Stomach smooth muscle (tissue), 2 donors: ENCODE results near the gene FAM50A.

Source experiments
- H3K27ac ChIP-seq: one replicate; pipeline ENCODE4 v1.7.0; 2013; ENCODE audit warnings: mild to moderate bottlenecking, low read length, inconsistent platforms
- H3K27me3 ChIP-seq, 2 donors: one replicate each; pipeline ENCODE4 v1.7.0; 2013; ENCODE audit warnings: low read length in 2 of 2; ENCODE audit not compliant: insufficient read depth in 2 of 2, control insufficient read depth in 1 of 2
- H3K36me3 ChIP-seq, 2 donors: one replicate each; pipeline ENCODE4 v1.7.0; 2013; ENCODE audit warnings: low read length in 2 of 2; ENCODE audit not compliant: control insufficient read depth in 2 of 2, insufficient read depth in 2 of 2
- H3K4me1 ChIP-seq: one replicate; pipeline ENCODE4 v1.7.0; 2013; ENCODE audit warnings: low read length; ENCODE audit not compliant: control insufficient read depth, insufficient read depth
- H3K4me3 ChIP-seq, 2 donors: one replicate each; pipeline ENCODE4 v1.7.0; 2013; ENCODE audit warnings: low read length in 2 of 2
- H3K9ac ChIP-seq, 2 donors: one replicate each; pipeline ENCODE4 v1.7.0; 2013; ENCODE audit warnings: low read length in 2 of 2, mild to moderate bottlenecking in 1 of 2
- H3K9me3 ChIP-seq, 2 donors: one replicate each; pipeline ENCODE4 v1.7.0; 2013; ENCODE audit warnings: low read length in 2 of 2; ENCODE audit not compliant: control insufficient read depth in 2 of 2
- donor health status: healthy.
- donor health status: Pancreatic carcinoma.

Gene FAM50A

DNA sequence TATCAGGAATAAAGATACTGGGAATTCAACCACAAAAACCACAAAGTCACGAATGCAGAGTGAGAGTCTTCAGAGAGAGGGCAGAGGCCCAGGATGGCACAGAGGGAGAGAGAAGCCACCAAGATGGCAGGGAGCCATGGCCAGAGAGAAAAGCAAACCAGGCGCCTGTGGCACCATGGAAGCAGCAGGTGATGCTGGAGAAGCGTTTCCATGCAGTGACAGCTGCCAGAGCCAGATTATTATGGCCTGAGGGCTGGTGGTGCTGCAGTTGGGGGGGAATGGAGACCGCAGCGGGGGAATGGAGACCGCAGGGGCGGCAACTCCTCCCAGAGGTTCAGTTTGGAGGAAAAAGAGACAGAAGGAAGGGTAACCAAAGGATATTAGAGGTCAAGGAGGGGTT, 26.8 kb upstream of the FAM50A start:
- peaks cover 12% of the 10 kb centered on the region for H3K4me1 ChIP-seq
- no peak overlapping the region for H3K9ac ChIP-seq
- H3K27ac ChIP-seq: no peak overlapping the region
- H3K27me3 ChIP-seq: peaks cover 0 to 7% of the 10 kb centered on the region in 2 donors
- no peaks in the 10 kb centered on the region for H3K9me3 ChIP-seq
- H3K4me3 ChIP-seq: no peak overlapping the region
- H3K36me3 ChIP-seq: peaks cover 0 to 3% of the 10 kb centered on the region in 2 donors

DNA sequence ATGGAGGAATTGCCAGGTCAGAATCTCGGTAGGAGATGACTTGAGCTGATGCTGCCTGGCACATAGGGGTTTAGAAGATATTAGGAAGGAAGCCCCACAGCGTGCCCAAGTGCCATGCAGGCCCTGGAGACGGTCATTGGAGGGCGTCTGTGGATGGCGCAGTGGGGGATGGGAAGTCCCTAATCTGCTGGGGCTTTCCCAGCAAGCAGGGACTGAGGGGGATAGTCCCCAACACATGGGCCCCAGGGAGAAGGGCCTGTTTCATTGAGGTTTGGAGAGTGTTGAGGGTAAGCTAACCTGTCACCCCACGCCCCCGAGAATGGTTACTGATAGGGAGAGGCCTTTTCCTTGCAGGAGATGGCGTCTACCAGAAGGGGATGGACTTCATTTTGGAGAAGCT, 24.8 kb upstream of the FAM50A start:
- Histone ChIP-seq H3K9ac (no peak overlapping the region), H3K36me3 (no peaks in the 10 kb centered on the region), H3K9me3 (no peaks in the 10 kb centered on the region), H3K4me3 (no peak overlapping the region), H3K4me1 (peaks cover 5% of the 10 kb centered on the region), H3K27me3 (peaks cover 0 to 4% of the 10 kb centered on the region in 2 donors), H3K27ac (no peak overlapping the region)

DNA sequence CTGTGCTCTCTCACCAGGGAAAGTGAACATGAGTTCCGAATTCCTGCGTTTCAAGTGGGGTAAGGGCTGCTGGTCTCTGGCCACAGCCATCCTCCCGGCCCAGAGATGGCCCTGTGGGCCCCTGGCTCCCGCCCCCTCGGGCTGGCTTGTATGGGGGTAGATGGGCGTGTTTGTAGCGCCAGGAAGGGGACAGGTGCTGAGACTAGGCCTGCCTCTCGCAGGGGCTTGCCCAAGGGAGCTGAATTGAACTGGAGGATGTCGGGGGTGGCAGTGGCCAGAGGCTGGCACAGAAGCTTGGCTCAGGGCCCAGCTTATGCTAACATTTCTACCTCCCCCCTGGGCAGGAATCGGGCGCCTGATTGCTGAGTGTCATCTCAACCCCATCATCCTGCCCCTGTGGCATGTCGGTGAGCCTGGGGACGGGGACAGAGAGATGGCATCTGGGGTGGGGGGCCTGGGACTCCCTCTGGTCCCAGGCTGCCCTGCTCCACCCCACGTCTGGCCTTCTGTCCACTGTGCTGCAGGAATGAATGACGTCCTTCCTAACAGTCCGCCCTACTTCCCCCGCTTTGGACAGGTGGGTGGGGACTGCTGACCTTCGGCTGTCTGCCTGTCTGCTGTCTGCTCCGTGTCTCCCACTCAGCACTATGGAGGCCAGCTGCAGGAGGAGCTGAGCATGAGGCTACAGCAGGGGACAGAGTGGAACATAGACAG, 24.1 kb upstream of the FAM50A start:
- no peaks in the 10 kb centered on the region for H3K9me3 ChIP-seq
- peaks cover 5% of the 10 kb centered on the region for H3K4me1 ChIP-seq
- no peak overlapping the region for H3K4me3 ChIP-seq
- no peak overlapping the region for H3K27ac ChIP-seq
- H3K9ac ChIP-seq: no peak overlapping the region
- H3K27me3 ChIP-seq: peaks cover 0 to 4% of the 10 kb centered on the region in 2 donors
- no peaks in the 10 kb centered on the region for H3K36me3 ChIP-seq

DNA sequence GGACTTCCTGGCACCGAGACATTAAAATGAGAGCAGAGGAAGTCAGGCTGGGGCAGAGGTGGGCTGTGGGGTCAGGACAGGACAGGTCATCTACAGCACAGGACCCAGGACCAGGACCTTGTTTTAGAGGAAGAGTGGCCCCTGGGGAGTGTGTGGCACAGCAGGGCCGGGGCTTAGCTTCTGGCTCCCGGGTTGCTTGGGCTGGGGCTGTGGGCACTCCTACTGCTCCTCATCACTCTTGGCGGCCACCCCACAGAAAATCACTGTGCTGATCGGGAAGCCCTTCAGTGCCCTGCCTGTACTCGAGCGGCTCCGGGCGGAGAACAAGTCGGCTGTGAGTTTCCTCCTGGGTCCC, 23.6 kb upstream of the FAM50A start:
- Histone ChIP-seq H3K9me3 (no peaks in the 10 kb centered on the region), H3K27me3 (peaks cover 0 to 4% of the 10 kb centered on the region in 2 donors), H3K4me3 (no peak overlapping the region), H3K4me1 (peaks cover 5% of the 10 kb centered on the region), H3K27ac (no peak overlapping the region), H3K9ac (no peak overlapping the region), H3K36me3 (no peaks in the 10 kb centered on the region)

DNA sequence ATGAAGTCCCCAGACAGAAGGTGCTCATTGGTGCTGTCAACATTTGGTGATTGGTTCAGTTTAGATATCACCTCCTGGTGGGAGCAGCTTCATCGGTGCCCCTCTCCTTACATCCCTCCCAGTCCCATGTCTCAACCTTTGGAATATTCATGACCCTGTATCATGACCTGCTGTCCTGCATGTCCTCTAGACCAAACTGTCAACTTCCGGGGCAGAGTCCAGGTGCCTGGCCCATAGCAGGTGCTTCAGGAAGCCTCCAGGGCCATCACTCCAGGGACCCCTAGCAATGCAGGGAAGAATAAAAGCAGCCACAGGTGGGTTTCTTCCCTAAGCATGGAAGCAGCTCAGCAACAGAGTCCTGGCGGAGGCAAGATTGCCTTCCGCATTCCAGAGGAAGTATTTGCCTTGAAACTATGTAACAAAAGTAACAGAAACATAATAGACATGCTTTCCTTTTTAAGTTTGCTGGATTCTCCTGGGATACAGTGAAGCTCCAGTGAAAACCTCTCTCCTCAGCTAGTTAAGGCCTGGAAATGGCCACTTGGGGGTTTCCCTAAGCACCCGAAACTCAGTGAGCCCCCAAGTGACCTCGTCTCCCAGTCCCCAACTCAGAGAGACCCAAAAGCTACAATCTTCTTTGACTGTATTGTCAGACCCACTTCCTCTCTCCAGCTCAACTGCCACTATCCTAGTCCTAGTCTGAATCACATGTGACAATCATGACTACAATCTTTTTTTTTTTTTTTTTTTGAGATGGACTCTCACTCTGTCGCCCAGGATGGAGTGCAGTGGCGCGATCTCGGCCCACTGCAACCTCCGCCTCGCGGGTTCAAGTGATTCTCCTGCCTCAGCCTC, 16.8 kb upstream of the FAM50A start:
- H3K27ac ChIP-seq: no peak overlapping the region
- peaks cover 0 to 2% of the 10 kb centered on the region in 2 donors for H3K36me3 ChIP-seq

DNA sequence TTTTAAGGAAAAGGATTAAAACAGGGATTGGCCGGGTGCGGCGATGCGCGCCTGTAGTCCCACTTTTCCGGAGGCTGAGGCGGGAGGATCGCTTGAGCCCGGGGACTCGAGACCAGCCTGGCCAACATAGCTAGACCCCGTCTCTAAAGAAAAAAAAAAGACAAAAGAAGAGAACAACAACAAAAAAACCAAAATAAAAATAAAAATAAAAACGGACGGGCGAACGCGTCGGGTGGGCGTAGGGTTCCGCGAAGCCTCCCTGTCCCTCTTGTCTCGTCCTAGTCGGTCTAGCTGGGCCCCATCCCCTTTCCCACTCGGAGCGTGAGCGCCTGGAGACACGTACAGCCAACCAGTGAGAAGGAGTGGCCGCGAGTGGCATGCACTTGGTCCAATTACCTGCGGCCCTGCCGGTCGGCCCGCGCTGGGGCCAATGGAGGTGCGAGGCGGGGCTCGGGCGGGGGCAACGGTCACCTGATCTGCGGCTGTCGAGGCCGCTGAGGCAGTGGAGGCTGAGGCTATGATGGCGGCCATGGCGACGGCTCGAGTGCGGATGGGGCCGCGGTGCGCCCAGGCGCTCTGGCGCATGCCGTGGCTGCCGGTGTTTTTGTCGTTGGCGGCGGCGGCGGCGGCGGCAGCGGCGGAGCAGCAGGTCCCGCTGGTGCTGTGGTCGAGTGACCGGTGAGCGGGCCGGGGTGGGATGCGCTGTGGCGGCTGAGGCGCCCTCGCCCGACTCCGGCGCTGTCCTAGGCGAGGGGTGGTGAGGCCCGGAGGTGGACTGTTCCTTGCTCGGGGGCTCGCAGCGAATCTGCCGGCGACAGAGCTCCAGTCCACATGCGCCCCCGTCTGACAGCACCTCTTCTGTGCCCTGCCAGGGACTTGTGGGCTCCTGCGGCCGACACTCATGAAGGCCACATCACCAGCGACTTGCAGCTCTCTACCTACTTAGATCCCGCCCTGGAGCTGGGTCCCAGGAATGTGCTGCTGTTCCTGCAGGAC, 15.5 kb upstream of the FAM50A start, which contains the start of gene ATP6AP1:
ATP6AP1 (plus strand) TSS at position 502 of the 996 bp plus-strand sequence; CDS start at position 518, 16 bp downstream.
- peak within 1 kb of the TSS; percentile 41 for H3K27ac ChIP-seq
- no peaks in the 10 kb centered on the region for H3K9me3 ChIP-seq
- peaks cover 0 to 4% of the 10 kb centered on the region in 2 donors for H3K36me3 ChIP-seq
- peak within 1 kb of the TSS; percentile 71 to 76 for H3K4me3 ChIP-seq
- H3K27me3 ChIP-seq: no peaks in the 10 kb centered on the region
- H3K9ac ChIP-seq: peak within 1 kb of the TSS; percentile 55 to 69
- H3K4me1 ChIP-seq: peaks cover 7% of the 10 kb centered on the region

More for the DNA sequence above, 16.8 kb upstream of the FAM50A start:
- no peak overlapping the region for H3K4me3 ChIP-seq
- H3K9ac ChIP-seq: no peak overlapping the region
- H3K4me1 ChIP-seq: peaks cover 7% of the 10 kb centered on the region
- H3K27me3 ChIP-seq: no peaks in the 10 kb centered on the region
- H3K9me3 ChIP-seq: no peaks in the 10 kb centered on the region

DNA sequence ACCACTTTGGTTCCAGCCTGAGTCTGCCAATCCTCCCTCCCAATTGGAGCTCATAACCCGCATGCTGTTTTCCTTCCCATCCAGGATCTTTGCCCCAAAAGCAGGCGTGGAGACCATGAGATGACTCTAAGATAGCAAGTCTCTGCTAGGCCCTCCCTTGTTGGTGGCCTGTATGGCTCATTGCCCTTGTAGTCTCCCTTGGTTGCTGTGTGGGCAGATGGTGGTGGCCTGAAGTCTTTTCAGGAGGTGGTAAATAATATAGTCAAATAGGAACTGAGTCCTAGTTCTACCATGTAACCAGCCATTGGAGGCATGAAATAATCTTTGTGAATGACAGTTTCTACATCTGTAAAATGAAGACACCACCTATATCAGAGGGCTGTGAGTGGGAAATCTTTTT, 14.2 kb upstream of the FAM50A start:
- Histone ChIP-seq H3K36me3 (peaks cover 0 to 9% of the 10 kb centered on the region in 2 donors), H3K27me3 (no peaks in the 10 kb centered on the region), H3K9me3 (no peaks in the 10 kb centered on the region), H3K4me1 (peaks cover 7% of the 10 kb centered on the region), H3K27ac (no peak overlapping the region), H3K4me3 (peak overlapping the region; percentile 71 to 76), H3K9ac (peak overlapping the region in 1 of 2 donors; percentile 1)

DNA sequence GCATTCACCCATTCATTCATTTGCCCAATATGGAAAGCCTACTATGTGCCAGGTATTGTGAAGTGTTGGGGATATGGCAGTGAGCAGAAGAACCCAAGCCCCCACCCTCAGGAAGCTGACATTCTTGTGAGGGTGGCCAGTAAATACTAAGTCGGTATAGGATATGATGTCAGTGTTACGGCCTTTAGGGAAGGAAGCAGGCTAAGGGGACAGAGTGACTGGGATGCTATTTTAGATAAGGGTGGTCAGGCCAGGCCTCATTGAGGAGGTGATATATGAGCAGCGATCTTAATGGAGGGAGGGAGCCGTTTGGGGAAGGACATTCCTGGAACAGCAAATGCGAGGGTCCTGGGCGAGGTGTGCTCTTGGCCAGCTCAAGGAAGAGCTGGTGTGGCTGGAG, 13.5 kb upstream of the FAM50A start:
- H3K9me3 ChIP-seq: no peaks in the 10 kb centered on the region
- peaks cover 7% of the 10 kb centered on the region for H3K4me1 ChIP-seq
- no peak overlapping the region for H3K9ac ChIP-seq
- peaks cover 0 to 9% of the 10 kb centered on the region in 2 donors for H3K36me3 ChIP-seq
- no peak overlapping the region for H3K4me3 ChIP-seq
- H3K27me3 ChIP-seq: no peaks in the 10 kb centered on the region
- no peak overlapping the region for H3K27ac ChIP-seq

DNA sequence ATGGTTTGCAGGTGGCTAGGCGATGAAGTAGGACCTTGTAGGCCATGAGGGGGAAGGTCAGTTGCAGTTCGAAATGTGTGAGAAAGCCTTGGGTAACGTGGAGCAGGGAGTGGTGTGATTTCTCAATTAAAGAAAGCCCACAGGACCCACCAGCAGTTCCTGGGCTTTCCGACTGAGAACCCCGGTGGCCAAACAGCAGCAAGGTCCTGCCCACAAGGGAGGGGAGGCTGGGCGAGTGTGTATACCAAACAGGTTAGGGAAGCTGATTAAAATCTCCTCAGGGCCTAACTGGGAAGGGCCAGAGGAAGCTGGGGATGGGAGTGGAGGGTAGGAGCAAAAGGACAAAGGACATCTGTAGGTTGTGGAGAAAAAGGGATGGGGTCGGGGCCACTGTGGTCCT, 13.0 kb upstream of the FAM50A start:
- Histone ChIP-seq H3K9ac (no peak overlapping the region), H3K36me3 (peaks cover 0 to 9% of the 10 kb centered on the region in 2 donors), H3K4me3 (no peak overlapping the region), H3K4me1 (peaks cover 7% of the 10 kb centered on the region), H3K27me3 (no peaks in the 10 kb centered on the region), H3K9me3 (no peaks in the 10 kb centered on the region), H3K27ac (no peak overlapping the region)

DNA sequence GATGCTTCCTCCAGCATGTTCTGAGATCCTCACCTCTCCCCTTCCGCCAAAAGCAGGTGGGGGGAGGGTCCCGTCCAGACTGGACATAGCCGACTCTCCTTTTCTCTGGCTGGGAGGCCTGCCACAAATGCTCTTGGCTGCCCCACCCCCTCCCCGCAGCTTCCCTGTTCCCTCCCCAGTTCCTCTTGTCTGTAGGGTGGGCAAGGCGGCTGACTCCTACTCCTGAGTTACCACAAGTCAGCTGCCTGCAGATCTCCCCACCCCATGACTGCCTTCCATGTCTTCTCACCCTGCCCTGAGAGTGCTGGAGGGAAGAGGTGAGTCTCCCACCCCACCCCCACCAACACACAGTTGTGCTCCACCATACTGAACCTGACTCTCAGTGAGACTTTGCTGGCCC, 12.6 kb upstream of the FAM50A start:
- peaks cover 11% of the 10 kb centered on the region for H3K4me1 ChIP-seq
- H3K27ac ChIP-seq: no peak overlapping the region
- H3K9me3 ChIP-seq: no peaks in the 10 kb centered on the region
- H3K36me3 ChIP-seq: peaks cover 0 to 9% of the 10 kb centered on the region in 2 donors
- H3K27me3 ChIP-seq: no peaks in the 10 kb centered on the region
- no peak overlapping the region for H3K9ac ChIP-seq
- no peak overlapping the region for H3K4me3 ChIP-seq
